GM10847 (cell line): ENCODE data around the gene TNNT2.

Experiments used
- POLR2A ChIP-seq: IDR thresholded peaks from 2 replicates; pipeline ENCODE4 v1.6.1; 2011; ENCODE audit not compliant: insufficient read length; ENCODE audit errors: extremely low read depth

Gene TNNT2

GRCh38 chr1:201391651-201392511 is 14.4 kb upstream of the TNNT2 start:
- no peak for TF ChIP-seq POLR2A

GRCh38 chr1:201391225-201391624 is 13.7 kb upstream of the TNNT2 start:
- TF ChIP-seq POLR2A = no peak

- no peak for TF ChIP-seq POLR2A
Measured at GRCh38 chr1:201389051-201389450, 11.6 kb upstream of the TNNT2 start.

GRCh38 chr1:201386208-201386607 is 8.7 kb upstream of the TNNT2 start:
- no peak for TF ChIP-seq POLR2A

GRCh38 chr1:201385299-201385891 is 7.9 kb upstream of the TNNT2 start:
- TF ChIP-seq POLR2A = no peak

GRCh38 chr1:201384406-201384782 is 6.9 kb upstream of the TNNT2 start:
- TF ChIP-seq POLR2A = no peak

GRCh38 chr1:201383647-201384405 is 6.3 kb upstream of the TNNT2 start:
- TF ChIP-seq POLR2A = no peak

GRCh38 chr1:201381130-201381529 is 3.6 kb upstream of the TNNT2 start:
- TF ChIP-seq POLR2A = no peak

- TF ChIP-seq POLR2A = no peak
Measured at GRCh38 chr1:201379733-201380242, 2.3 kb upstream of the TNNT2 start.

- TF ChIP-seq POLR2A = no peak
Measured at GRCh38 chr1:201378804-201379203, 1.3 kb upstream of the TNNT2 start.

GRCh38 chr1:201376464-201377374 is 761 bp downstream of the TNNT2 start:
- no peak for TF ChIP-seq POLR2A

- no peak for TF ChIP-seq POLR2A
Measured at GRCh38 chr1:201376107-201376463, 1.4 kb downstream of the TNNT2 start.

- TF ChIP-seq POLR2A = no peak
Measured at GRCh38 chr1:201375169-201375568, 2.3 kb downstream of the TNNT2 start.

GRCh38 chr1:201374364-201374763 is 3.1 kb downstream of the TNNT2 start:
- TF ChIP-seq POLR2A = no peak

GRCh38 chr1:201371792-201372191 is 5.7 kb downstream of the TNNT2 start:
- no peak for TF ChIP-seq POLR2A
